T-cell (primary cell): ENCODE results near the gene FOXP3. TPM values are rescaled to one million over a fixed set of nuclear protein-coding genes. Genes with fewer than 3 reads are reported as not detected.

Experiments used
- ATAC-seq, 4 experiments: fragments of 200-7000 bp in 3 of 4; fragments of 150-1000 bp in 1 of 4; cut with Tn5 transposase; replicated peaks in 1 of 4; 1 replicate in 3 of 4; 2 replicates in 1 of 4; pipeline ENCODE4 v1.10.0; 2021; ENCODE audit warnings: moderate library complexity in 3 of 4, mild to moderate bottlenecking in 2 of 4, moderate number of reproducible peaks in 1 of 4
- CTCF ChIA-PET, 2 donors: fragments of 300-600 bp; sonication (Branson Sonifier 250); formaldehyde crosslinking; loops; one replicate each; lab custom pipeline; 2022; ENCODE audit warnings: antibody characterized with exemption in 2 of 2; lab: Charles Lee
- POLR2A ChIA-PET, 2 donors: fragments of 300-600 bp; sonication (Branson Sonifier 250); formaldehyde crosslinking; loops; one replicate each; lab custom pipeline; 2022; ENCODE audit warnings: antibody characterized with exemption in 2 of 2; lab: Charles Lee
- DNase-seq, 35 experiments: peaks; one replicate each; pipeline versions ENCODE4 v3.0.0 to v3.0.0-alpha.2; 2013 to 2023
- H3K27ac ChIP-seq: one replicate; pipeline ENCODE4 v1.5.1; 2013; ENCODE audit warnings: low read length
- H3K27me3 ChIP-seq, 2 experiments: replicated peaks in 1 of 2; 1 replicate in 1 of 2; 2 replicates in 1 of 2; pipeline versions ENCODE4 v1.6.1 to v1.7.0; 2013; ENCODE audit warnings: low read length in 1 of 2, mixed read lengths in 1 of 2; ENCODE audit not compliant: control insufficient read depth in 2 of 2, insufficient read depth in 2 of 2; ENCODE audit errors: extremely low read depth in 1 of 2
- H3K36me3 ChIP-seq, 2 donors: 1 replicate in 1 of 2; 2 replicates in 1 of 2; pipeline versions ENCODE4 v1.6.1 to v1.7.0; 2013; ENCODE audit warnings: low read length in 1 of 2; ENCODE audit not compliant: control insufficient read depth in 2 of 2, insufficient read depth in 1 of 2; ENCODE audit errors: extremely low read depth in 1 of 2
- H3K4me1 ChIP-seq, 2 experiments: 1 replicate in 1 of 2; 2 replicates in 1 of 2; pipeline versions ENCODE4 v1.6.1 to v1.7.0; 2013; ENCODE audit warnings: low read length in 2 of 2, mixed read lengths in 1 of 2; ENCODE audit not compliant: insufficient read depth in 2 of 2, control insufficient read depth in 1 of 2; ENCODE audit errors: extremely low read depth in 1 of 2
- H3K4me3 ChIP-seq, 2 donors: 1 replicate in 1 of 2; 2 replicates in 1 of 2; pipeline versions ENCODE4 v1.5.1 to v1.7.0; 2013; ENCODE audit warnings: mild to moderate bottlenecking in 2 of 2, low read length in 1 of 2, moderate library complexity in 1 of 2; ENCODE audit not compliant: control insufficient read depth in 1 of 2; ENCODE audit errors: extremely low read depth in 1 of 2
- H3K9me3 ChIP-seq: 2 replicates; pipeline ENCODE4 v1.7.0; 2013
- H3K27ac Mint-ChIP-seq, 2 donors: one replicate each; pipeline ENCODE4 v1.8.0; 2020 to 2021; ENCODE audit warnings: mild to moderate bottlenecking in 2 of 2, mixed read lengths in 2 of 2
- H3K27me3 Mint-ChIP-seq, 2 donors: one replicate each; pipeline ENCODE4 v1.8.0; 2021 to 2022; ENCODE audit warnings: mixed read lengths in 2 of 2
- H3K36me3 Mint-ChIP-seq: one replicate; pipeline ENCODE4 v1.8.0; 2021; ENCODE audit warnings: mixed read lengths
- H3K4me1 Mint-ChIP-seq, 3 donors: one replicate each; pipeline ENCODE4 v1.8.0; 2020 to 2022; ENCODE audit warnings: mixed read lengths in 3 of 3, mild to moderate bottlenecking in 1 of 3
- H3K4me3 Mint-ChIP-seq, 3 donors: one replicate each; pipeline ENCODE4 v1.8.0; 2020 to 2022; ENCODE audit warnings: mild to moderate bottlenecking in 3 of 3, mixed read lengths in 3 of 3, moderate library complexity in 3 of 3
- H3K9me3 Mint-ChIP-seq, 3 donors: one replicate each; pipeline ENCODE4 v1.8.0; 2020 to 2022; ENCODE audit warnings: mixed read lengths in 3 of 3
- WGBS: methylation state at CpG from one replicate; pipeline ENCODE4 v1.1.5; 2013; ENCODE audit warnings: missing lambda C conversion rate; ENCODE audit not compliant: insufficient coverage; 5-methylcytosine and 5-hydroxymethylcytosine counted together
- total RNA-seq, 35 experiments: library from RNA in 6 of 35; stranded (reverse) in 6 of 35; fragments of 120-200 nt in 1 of 35; gene quantifications; one replicate each; pipeline versions ENCODE4 v1.2.1 to v1.2.4 and lab custom pipeline; 2013 to 2026

FOXP3 gene
- total RNA-seq, 5 donors from 2014 or later (not counting 1 experiment from before 2014, with no cell fraction given): 9.0 to 30.1 (median 21.7) TPM

DNA sequence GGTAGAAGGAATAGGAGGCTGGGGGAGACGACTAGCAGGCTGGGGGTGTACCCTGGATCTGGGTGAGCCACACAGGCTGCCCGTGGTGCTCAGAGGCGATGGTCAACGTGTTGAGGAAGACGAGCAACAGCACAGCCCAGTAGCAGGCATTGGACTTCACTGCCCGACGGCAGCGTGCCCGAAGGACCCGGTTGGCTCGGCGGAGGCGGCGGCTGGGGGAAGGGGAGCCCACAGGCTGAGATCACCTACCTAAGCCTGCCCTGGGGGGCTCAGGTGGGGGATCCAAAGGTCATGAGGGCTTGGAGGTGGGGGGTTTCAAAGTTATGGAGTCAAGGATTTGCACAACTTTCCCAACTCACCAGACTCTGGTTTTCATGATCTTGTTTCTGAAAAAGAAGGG is 38.7 kb downstream of the FOXP3 start:
- DNase-seq (no peak), ATAC-seq (no peak)
- no CpG with 5 or more reads among the region's 14 CpGs for WGBS
- no peaks in the 10 kb centered on the region for H3K9me3 ChIP-seq
- H3K4me3 ChIP-seq: no peak overlapping the region
- H3K27ac Mint-ChIP-seq: no peak overlapping the region
- no peaks in the 10 kb centered on the region for H3K36me3 ChIP-seq
- H3K27me3 Mint-ChIP-seq: peaks cover 3 to 25% of the 10 kb centered on the region in 2 donors
- H3K9me3 Mint-ChIP-seq: no peaks in the 10 kb centered on the region
- H3K4me1 Mint-ChIP-seq: peaks cover 4 to 10% (median 7%) of the 10 kb centered on the region in 3 donors
- H3K36me3 Mint-ChIP-seq: no peaks in the 10 kb centered on the region
- no peaks in the 10 kb centered on the region for H3K27me3 ChIP-seq
- no peak overlapping the region for H3K4me3 Mint-ChIP-seq
- CTCF ChIA-PET: no interaction called here
- POLR2A ChIA-PET: no interaction called here
- H3K4me1 ChIP-seq: peaks cover 0 to 11% of the 10 kb centered on the region in 2 experiments
- no peak overlapping the region for H3K27ac ChIP-seq

GRCh38 chrX:49221868-49222267 is 42.6 kb downstream of the FOXP3 start:
- Mint-ChIP-seq H3K4me1 (peaks cover 0 to 4% (median 0%) of the 10 kb centered on the region in 3 donors), H3K27ac (no peak overlapping the region)

DNA sequence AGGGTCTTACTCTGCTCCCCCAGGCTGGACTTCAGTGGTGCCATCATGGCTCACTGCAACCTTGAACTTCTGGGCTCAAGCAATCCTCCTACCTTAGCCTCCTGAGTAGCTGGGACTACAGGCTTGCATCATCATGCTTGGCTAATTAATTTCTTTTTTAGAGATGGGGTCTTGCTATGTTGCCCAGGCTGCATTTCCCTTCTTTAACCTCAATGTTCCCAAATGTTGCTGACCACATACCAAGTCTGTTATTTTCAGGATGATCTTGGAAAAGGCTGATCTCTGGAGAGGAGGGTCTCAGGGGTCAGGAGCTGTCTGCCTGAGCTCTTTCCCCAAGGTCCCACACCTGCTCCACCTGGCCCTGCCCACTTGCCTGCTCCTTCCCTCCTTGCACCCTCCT is 44.4 kb downstream of the FOXP3 start:
- no peaks in the 10 kb centered on the region for H3K9me3 ChIP-seq
- ChIA-PET CTCF (no interaction called here), POLR2A (no interaction called here)
- ATAC-seq (no peak), DNase-seq (no peak)
- Mint-ChIP-seq H3K27ac (no peak overlapping the region), H3K4me1 (peaks cover 0 to 4% (median 0%) of the 10 kb centered on the region in 3 donors), H3K27me3 (peaks cover 1 to 21% of the 10 kb centered on the region in 2 donors), H3K36me3 (no peaks in the 10 kb centered on the region), H3K9me3 (no peaks in the 10 kb centered on the region), H3K4me3 (no peak overlapping the region)
- no peaks in the 10 kb centered on the region for H3K36me3 ChIP-seq
- H3K4me3 ChIP-seq: no peak overlapping the region
- H3K4me1 ChIP-seq: no peaks in the 10 kb centered on the region
- no peaks in the 10 kb centered on the region for H3K27me3 ChIP-seq
- no peak overlapping the region for H3K27ac ChIP-seq

More at GRCh38 chrX:49221868-49222267, 42.6 kb downstream of the FOXP3 start:
- POLR2A ChIA-PET: no interaction called here
- Histone ChIP-seq H3K4me1 (no peaks in the 10 kb centered on the region), H3K36me3 (no peaks in the 10 kb centered on the region), H3K9me3 (no peaks in the 10 kb centered on the region), H3K27me3 (no peaks in the 10 kb centered on the region), H3K27ac (no peak overlapping the region), H3K4me3 (no peak overlapping the region)
- DNase-seq (no peak), ATAC-seq (no peak)
- CTCF ChIA-PET: no interaction called here
- peaks cover 3 to 21% of the 10 kb centered on the region in 2 donors for H3K27me3 Mint-ChIP-seq
- no CpG with 5 or more reads among the region's 2 CpGs for WGBS
- no peaks in the 10 kb centered on the region for H3K36me3 Mint-ChIP-seq
- H3K4me3 Mint-ChIP-seq: no peak overlapping the region
- no peaks in the 10 kb centered on the region for H3K9me3 Mint-ChIP-seq

GRCh38 chrX:49214996-49215526 is 49.4 kb downstream of the FOXP3 start:
- no peaks in the 10 kb centered on the region for H3K27me3 Mint-ChIP-seq
- Histone ChIP-seq H3K27me3 (peaks cover 0 to 9% of the 10 kb centered on the region in 2 experiments), H3K9me3 (no peaks in the 10 kb centered on the region), H3K4me3 (no peak overlapping the region), H3K36me3 (no peaks in the 10 kb centered on the region), H3K27ac (no peak overlapping the region), H3K4me1 (no peaks in the 10 kb centered on the region)
- WGBS: 95% methylated on average over 2 of the region's 14 CpGs
- H3K9me3 Mint-ChIP-seq: peaks cover 0 to 8% (median 0%) of the 10 kb centered on the region in 3 donors
- no peak overlapping the region for H3K27ac Mint-ChIP-seq
- no peak for DNase-seq
- POLR2A ChIA-PET: no interaction called here
- H3K4me1 Mint-ChIP-seq: peaks cover 0 to 3% (median 0%) of the 10 kb centered on the region in 3 donors
- ATAC-seq: no peak
- H3K4me3 Mint-ChIP-seq: no peak overlapping the region
- CTCF ChIA-PET: no interaction called here
- no peaks in the 10 kb centered on the region for H3K36me3 Mint-ChIP-seq

GRCh38 chrX:49214416-49214815 is 50.1 kb downstream of the FOXP3 start:
- Histone ChIP-seq H3K36me3 (no peaks in the 10 kb centered on the region), H3K4me1 (peaks cover 0 to 2% of the 10 kb centered on the region in 2 experiments), H3K9me3 (no peaks in the 10 kb centered on the region), H3K27me3 (peaks cover 0 to 14% of the 10 kb centered on the region in 2 experiments), H3K27ac (no peak overlapping the region), H3K4me3 (no peak overlapping the region)
- no peaks in the 10 kb centered on the region for H3K4me1 Mint-ChIP-seq
- no peak overlapping the region for H3K4me3 Mint-ChIP-seq
- H3K9me3 Mint-ChIP-seq: peaks cover 0 to 8% (median 0%) of the 10 kb centered on the region in 3 donors
- DNase-seq: no peak
- WGBS: no CpG with 5 or more reads among the region's 2 CpGs
- ChIA-PET CTCF (interaction anchor here in 1 of 2 donors (0.6 kb wide), 1 partner anchor 770 kb away, joined by 3 read pairs; no protein-coding TSS in a partner anchor), POLR2A (no interaction called here)
- no peaks in the 10 kb centered on the region for H3K36me3 Mint-ChIP-seq
- no peaks in the 10 kb centered on the region for H3K27me3 Mint-ChIP-seq
- no peak overlapping the region for H3K27ac Mint-ChIP-seq
- no peak for ATAC-seq

GRCh38 chrX:49212861-49213260 is 51.6 kb downstream of the FOXP3 start:
- no peak for ATAC-seq
- no peaks in the 10 kb centered on the region for H3K9me3 ChIP-seq
- Mint-ChIP-seq H3K36me3 (no peaks in the 10 kb centered on the region), H3K9me3 (peaks cover 0 to 8% (median 0%) of the 10 kb centered on the region in 3 donors), H3K4me1 (no peaks in the 10 kb centered on the region), H3K4me3 (no peak overlapping the region), H3K27me3 (no peaks in the 10 kb centered on the region), H3K27ac (no peak overlapping the region)
- POLR2A ChIA-PET: no interaction called here
- peaks cover 0 to 2% of the 10 kb centered on the region in 2 experiments for H3K4me1 ChIP-seq
- H3K36me3 ChIP-seq: no peaks in the 10 kb centered on the region
- DNase-seq: no peak
- CTCF ChIA-PET: no interaction called here
- peaks cover 0 to 14% of the 10 kb centered on the region in 2 experiments for H3K27me3 ChIP-seq
- WGBS: 60% methylated on average over 1 of the region's 1 CpG
- H3K27ac ChIP-seq: no peak overlapping the region
- no peak overlapping the region for H3K4me3 ChIP-seq
